HG02610 (cell line): Measurements from ENCODE around the gene GNG12.
A peak's percentile ranks its signal among the peaks of the same experiment; 100 is the strongest.

Experiments used
- ATAC-seq: cut with Tn5 transposase; IDR thresholded peaks from one replicate; pipeline ENCODE4 v1.9.1; 2021; ENCODE audit warnings: mild to moderate bottlenecking, moderate library complexity; ENCODE audit not compliant: unreplicated experiment

Gene GNG12

GRCh38 chr1:67832737-67833601 lies at the start of gene GNG12:
GNG12 (minus strand) TSS chr1:67833467; CDS start chr1:67707686, 125,781 bp downstream.
- peak; percentile 54 for ATAC-seq

DNA sequence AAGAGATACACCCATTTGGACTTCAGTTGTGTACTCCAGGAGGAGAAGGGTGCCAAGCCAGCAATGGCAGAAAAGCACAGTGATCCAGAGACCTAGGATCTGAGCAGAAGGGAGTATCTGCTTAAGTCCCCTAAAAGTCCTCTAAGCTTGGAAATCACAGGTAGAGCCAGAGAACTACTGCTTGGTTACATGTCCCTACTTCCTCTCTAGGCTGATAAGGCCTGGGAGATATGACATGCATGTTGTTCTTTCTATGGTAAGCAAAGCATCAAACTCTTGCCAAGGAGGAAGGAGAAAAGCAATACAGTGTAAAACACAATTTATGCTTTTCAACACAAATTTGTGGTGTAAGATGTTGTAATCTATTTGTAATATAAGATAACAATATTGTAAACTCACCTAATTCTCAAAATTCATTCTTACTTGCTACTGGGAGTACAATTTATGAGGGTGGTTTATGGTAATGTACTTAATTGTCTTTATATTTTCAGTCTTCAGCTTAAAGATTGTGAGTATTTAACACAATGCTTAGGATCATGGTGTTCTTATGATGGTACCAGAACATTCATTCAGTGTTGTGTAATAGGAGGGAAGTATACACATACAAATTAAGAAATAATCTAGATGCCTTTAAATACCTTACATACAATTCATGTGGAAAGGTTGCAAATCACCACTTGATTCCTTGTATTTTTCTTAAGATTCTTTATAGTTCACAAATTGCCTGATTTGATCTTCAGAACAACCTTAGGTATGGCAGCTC lies 49.1 kb upstream of the GNG12 start:
- no peak for ATAC-seq

DNA sequence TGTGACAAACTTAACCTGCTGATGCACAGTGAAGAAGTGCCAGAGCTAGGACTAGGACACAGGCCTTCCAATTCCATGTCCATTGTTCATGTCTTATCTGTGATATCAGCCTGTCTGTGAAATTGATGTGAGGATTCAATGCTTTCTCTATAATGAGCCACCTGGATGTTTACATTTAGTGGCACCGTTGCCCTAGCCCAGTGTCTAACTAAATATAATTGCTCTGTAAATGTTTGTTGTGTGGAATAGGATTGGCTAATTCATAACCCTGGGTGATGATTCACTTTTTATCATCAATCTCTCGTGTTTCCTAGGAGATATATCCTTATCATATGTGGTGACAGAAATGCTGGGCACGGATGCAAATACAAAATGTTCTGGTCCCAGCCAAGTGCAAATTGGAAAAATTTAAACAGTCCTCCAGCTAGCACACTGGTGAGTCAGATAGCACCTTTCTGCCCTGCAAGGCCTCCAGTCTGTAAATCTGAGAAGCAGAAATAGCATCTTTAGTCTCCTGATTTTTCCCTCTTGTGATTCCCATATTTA lies 46.9 kb upstream of the GNG12 start:
- ATAC-seq, result no peak

GRCh38 chr1:67879485-67879884 lies 46.2 kb upstream of the GNG12 start:
- no peak for ATAC-seq

GRCh38 chr1:67874501-67875111 lies 41.3 kb upstream of the GNG12 start:
- ATAC-seq, result no peak

DNA sequence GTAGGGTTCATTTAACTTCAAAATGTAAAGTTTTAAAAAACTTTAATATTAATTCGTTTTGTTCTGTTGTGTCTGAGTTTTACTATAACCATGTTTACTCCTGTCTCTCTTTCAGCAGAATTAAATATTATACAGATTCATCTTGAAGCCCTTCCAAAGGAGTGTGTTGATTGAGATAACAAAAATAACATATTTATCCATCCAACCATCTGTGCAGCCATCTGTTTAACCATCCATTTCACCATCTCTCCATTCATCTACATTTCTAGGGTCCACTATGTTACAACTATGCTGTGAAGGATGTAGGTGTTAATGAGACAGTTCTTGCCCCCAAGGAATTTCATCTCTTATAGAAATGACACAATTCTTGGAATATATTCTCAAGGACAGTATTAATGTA lies 36.0 kb upstream of the GNG12 start:
- no peak for ATAC-seq

DNA sequence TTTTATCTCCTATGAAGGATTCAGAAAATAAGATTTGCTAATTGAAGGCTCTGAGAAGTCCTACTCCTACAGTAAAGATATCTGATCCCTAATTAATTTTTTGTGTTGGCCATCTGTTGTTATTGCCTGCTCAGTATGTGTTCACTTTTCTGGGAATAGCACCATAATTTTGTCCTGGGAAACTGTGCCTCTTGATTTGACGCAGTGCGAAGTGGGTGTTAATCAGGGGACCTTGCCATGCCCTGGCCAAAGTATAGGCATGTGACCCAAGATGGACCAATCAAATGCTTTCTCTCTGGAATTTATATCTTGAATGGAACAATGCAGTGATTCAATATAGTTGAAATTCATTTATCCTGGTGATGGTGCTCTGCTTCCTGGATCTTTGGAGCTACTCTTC lies 30.4 kb upstream of the GNG12 start:
- no peak for ATAC-seq

DNA sequence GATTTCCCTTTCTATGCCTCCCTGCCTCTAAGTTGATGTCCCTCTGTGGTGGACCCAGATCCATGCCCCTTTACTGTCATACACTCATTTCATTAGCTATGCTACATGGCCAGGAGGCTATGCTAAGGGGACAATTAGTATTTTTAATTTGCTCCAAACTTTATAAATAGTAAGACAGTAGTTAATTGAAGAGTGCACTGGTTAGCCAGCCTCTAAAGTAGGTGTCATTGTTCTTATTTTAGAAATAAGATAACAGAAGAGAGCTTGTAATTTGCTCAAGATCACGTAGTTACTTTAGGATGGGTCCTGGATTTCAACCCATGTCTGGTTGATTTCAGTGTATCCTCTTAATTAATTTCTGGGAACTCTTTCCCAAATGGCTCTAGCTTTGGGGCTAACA lies 29.4 kb upstream of the GNG12 start:
- ATAC-seq, result no peak

- no peak for ATAC-seq
Observed at GRCh38 chr1:67861856-67862516, 28.7 kb upstream of the GNG12 start.

- ATAC-seq, result no peak
Observed at GRCh38 chr1:67860776-67861175, 27.5 kb upstream of the GNG12 start.

DNA sequence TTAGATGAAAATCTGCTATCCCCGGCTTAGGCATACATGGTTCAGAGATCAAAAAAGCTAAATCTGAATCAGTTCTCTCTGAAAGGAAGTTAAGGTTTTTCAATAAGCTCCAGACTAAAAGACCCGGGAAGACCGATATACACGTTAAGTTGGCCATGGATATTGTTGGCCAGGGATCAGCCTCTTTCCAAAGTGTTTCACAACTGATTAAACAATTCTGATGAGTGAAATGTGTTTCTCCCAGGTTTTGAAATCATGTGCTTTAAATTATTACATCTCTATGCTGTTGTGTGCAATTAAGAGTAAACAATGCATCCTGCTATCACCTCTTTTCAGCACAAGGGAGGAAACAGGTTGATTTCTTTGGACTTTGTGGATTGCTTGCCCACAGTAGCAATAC lies 23.7 kb upstream of the GNG12 start:
- no peak for ATAC-seq

DNA sequence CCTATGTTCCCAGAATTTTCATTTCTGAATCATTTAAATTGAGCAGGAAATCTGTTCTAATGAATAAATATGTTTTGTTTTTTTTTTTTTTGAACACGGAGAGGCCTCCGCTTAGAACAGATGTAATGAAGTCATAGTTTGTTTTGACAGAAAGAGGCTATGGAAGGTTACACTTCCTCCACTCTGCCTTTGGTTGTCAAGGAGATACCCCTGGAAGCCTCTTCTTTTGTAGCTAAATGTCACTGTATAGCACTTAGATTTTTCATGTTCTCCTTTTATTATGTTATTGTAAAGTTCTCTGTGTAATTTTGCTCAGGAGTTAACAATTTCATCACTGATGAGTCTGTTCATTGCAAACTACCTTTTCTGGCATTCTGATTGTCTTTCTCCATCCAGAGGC lies 22.7 kb upstream of the GNG12 start:
- no peak for ATAC-seq

DNA sequence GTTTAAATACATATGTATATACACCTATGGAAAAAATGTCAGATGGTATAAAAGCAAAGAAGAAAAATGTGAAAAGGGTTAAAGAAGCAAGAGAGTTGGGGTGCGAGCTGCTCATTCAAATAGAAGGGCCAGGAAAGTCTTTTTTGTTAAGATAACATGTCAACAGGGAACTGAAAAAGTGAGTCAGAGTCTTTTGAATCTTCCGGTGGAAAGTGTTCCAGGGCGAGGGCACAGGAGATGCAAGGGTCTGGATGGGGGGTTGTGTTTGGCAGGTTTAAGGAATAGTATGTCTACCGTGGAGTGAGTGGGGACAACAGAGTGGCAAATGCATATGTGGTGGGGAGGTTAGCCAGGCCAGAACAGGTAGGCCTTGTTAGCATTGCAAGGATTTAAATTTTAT lies 22.2 kb upstream of the GNG12 start:
- no peak for ATAC-seq

- ATAC-seq, result no peak
Observed at GRCh38 chr1:67853704-67854103, 20.4 kb upstream of the GNG12 start.

DNA sequence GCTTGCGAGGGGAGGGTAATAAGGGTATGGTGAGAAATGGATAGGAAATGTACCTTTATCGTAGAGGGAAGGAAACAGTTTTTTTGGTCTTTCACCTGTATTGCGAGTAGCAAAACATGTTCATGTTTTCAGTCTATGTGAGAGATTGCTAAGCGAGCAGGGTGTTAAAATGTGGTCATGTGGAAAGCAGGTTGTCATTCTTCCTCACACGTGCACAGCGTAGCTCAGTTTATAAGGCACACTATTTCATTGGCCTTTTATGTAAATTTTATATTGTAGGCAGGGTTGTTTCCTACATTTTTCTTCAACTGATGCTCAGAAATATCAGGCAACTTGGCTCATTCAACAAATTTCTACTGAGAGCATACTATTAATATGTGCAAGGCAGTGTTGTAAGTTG lies 18.5 kb upstream of the GNG12 start:
- no peak for ATAC-seq

DNA sequence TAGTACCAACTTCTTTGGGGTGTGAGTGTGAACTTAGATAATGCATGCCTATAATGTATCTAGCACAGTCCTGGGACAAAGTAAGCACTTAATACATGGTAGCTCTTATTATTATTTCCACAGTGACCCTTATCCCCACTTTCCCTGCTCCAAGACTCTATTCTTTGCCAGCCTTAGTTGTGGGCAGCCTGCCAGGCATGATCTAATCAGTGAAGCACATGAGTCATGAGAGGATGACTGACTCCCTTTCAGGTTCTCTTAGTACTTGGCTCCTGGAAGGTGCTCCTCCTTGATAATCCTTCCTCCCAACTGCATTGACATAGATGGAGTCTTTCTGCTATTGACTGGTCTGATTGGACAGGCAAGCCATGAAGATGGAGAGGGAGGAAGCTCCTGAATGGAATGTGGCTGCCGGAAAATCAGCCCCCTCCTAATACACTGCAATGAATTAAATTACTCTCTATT lies 17.4 kb upstream of the GNG12 start:
- peak; percentile 16 for ATAC-seq

GRCh38 chr1:67850151-67850551 lies 16.9 kb upstream of the GNG12 start:
- peak; percentile 36 for ATAC-seq

- no peak for ATAC-seq
Observed at GRCh38 chr1:67847466-67847865, 14.2 kb upstream of the GNG12 start.

DNA sequence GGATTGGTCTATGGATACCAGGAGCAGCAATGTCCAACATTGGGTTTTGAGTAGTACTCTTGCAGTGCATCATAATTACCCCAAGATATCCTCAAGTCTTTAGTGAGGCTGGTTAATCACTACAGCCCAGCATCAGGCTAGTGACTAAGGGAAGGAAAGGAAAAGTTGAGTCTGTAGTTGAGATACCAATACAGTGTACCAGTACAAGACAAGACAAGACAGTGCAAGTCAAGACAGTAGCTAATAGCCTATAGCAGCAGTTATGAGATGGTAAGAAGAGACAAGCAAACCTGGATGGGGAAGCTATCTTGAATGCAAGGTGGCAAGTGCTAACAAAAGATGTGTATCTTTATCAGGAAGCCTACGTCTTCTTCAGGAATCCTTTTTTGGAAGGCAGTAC lies 13.3 kb upstream of the GNG12 start:
- ATAC-seq, result no peak

DNA sequence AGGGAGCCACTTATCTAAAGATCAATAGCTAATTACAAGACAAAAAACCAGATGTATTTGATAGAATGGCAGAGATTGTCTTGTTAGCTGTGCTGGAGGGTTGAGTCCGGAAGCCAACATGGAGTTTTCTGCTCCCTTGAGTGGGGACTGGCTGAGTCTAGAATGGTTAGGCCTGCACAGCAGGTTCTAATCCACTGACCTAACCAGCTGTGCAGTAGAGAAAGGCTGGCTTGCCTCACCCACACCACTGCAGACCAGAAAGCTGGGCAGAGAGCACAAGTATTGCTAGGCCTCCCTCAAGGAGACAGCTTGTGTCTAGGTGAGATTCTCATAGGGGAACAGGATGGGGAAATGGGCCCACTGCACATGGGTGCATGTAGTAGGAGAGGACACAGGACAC lies 11.7 kb upstream of the GNG12 start:
- no peak for ATAC-seq

- ATAC-seq, result no peak
Observed at GRCh38 chr1:67843746-67844145, 10.5 kb upstream of the GNG12 start.
